H1 (cell line): ENCODE results near the gene CLIP3. TPM values are rescaled to one million over a fixed set of nuclear protein-coding genes. Genes with fewer than 3 reads are reported as not detected.

ENCODE experiments used
- CTCF ChIA-PET: fragments of 300-600 bp; sonication (Branson Sonifier 250); formaldehyde crosslinking; loops from one replicate; lab custom pipeline; 2021; ENCODE audit not compliant: partially characterized antibody; lab: Charles Lee
- POLR2A ChIA-PET: fragments of 300-600 bp; sonication (Branson Sonifier 250); formaldehyde crosslinking; loops from one replicate; lab custom pipeline; 2021; ENCODE audit warnings: inconsistent platforms; ENCODE audit not compliant: partially characterized antibody; lab: Charles Lee
- DNase-seq, 2 experiments: peaks; one replicate each; pipeline versions ENCODE4 v3.0.0 to v3.0.0-alpha.2; 2010 to 2022; ENCODE audit warnings: low spot score in 2 of 2, low read depth in 1 of 2, mixed read lengths in 1 of 2
- FAIRE-seq: peaks from 2 replicates; lab custom pipeline; 2011; peaks lifted over from hg19 to GRCh38; lab: Jason Lieb, UNC
- H2AFZ ChIP-seq: 2 replicates; pipeline ENCODE4 v1.8.1; 2012; ENCODE audit warnings: low read length, inconsistent platforms
- H2AK5ac ChIP-seq: 2 replicates; pipeline ENCODE4 v1.6.1; 2013; ENCODE audit warnings: low read depth, low read length
- H2BK120ac ChIP-seq: replicated peaks from 2 replicates; pipeline ENCODE3; 2013; ENCODE audit warnings: low read depth, low read length, inconsistent platforms
- H2BK12ac ChIP-seq: 2 replicates; pipeline ENCODE4 v1.6.1; 2013; ENCODE audit warnings: low read depth, low read length
- H2BK15ac ChIP-seq: 2 replicates; pipeline ENCODE4 v1.6.1; 2013; ENCODE audit warnings: low read length
- H2BK20ac ChIP-seq: 2 replicates; pipeline ENCODE4 v1.6.1; 2013; ENCODE audit warnings: low read length
- H2BK5ac ChIP-seq: 2 replicates; pipeline ENCODE4 v1.6.1; 2013; ENCODE audit warnings: low read depth, low read length
- H3K14ac ChIP-seq: 2 replicates; pipeline ENCODE4 v1.6.1; 2013; ENCODE audit warnings: inconsistent platforms; ENCODE audit not compliant: insufficient read length
- H3K18ac ChIP-seq: 2 replicates; pipeline ENCODE4 v1.6.1; 2013; ENCODE audit warnings: low read length; ENCODE audit errors: extremely low read depth
- H3K23ac ChIP-seq: 2 replicates; pipeline ENCODE4 v1.6.1; 2013; ENCODE audit warnings: inconsistent platforms; ENCODE audit not compliant: insufficient read length
- H3K23me2 ChIP-seq: 2 replicates; pipeline ENCODE4 v1.6.1; 2013; ENCODE audit warnings: low read depth, low read length
- H3K27ac ChIP-seq: 2 replicates; pipeline ENCODE4 v1.6.1; 2011; ENCODE audit warnings: low read depth, low read length, inconsistent platforms
- H3K27me3 ChIP-seq, 4 experiments: replicated peaks in 1 of 4; 1 replicate in 1 of 4; 2 replicates in 3 of 4; pipeline versions ENCODE4 v1.6.1 to v1.8.1; 2011 to 2013; ENCODE audit warnings: low read length in 3 of 4, mild to moderate bottlenecking in 3 of 4, inconsistent platforms in 2 of 4, mixed read lengths in 2 of 4, moderate library complexity in 1 of 4; ENCODE audit not compliant: control insufficient read depth in 3 of 4, insufficient read depth in 3 of 4; ENCODE audit errors: extremely low read depth in 1 of 4
- H3K36me3 ChIP-seq, 4 experiments: 2 replicates each; pipeline versions ENCODE4 v1.6.1 to v1.8.1; 2011 to 2013; ENCODE audit warnings: mild to moderate bottlenecking in 4 of 4, low read length in 3 of 4, moderate library complexity in 2 of 4, control low read depth in 1 of 4, inconsistent platforms in 1 of 4; ENCODE audit not compliant: insufficient read depth in 4 of 4, control insufficient read depth in 2 of 4
- H3K4ac ChIP-seq: replicated peaks from 2 replicates; pipeline ENCODE3; 2013; ENCODE audit warnings: low read length, low read depth, mixed read lengths, inconsistent platforms; ENCODE audit not compliant: insufficient read length
- H3K4me1 ChIP-seq, 4 experiments: replicated peaks in 1 of 4; 1 replicate in 1 of 4; 2 replicates in 3 of 4; pipeline versions ENCODE4 v1.6.1 to v1.8.1; 2011 to 2013; ENCODE audit warnings: low read length in 3 of 4, inconsistent platforms in 2 of 4, mixed read lengths in 1 of 4; ENCODE audit not compliant: insufficient read depth in 4 of 4, control insufficient read depth in 3 of 4
- H3K4me2 ChIP-seq, 2 experiments: 2 replicates each; pipeline versions ENCODE4 v1.6.1 to v1.8.1; 2011 to 2013; ENCODE audit warnings: low read depth in 2 of 2, low read length in 2 of 2, control low read depth in 1 of 2, inconsistent platforms in 1 of 2, mild to moderate bottlenecking in 1 of 2; ENCODE audit not compliant: insufficient read depth in 1 of 2
- H3K4me3 ChIP-seq, 4 experiments: fragments of 200-600, 300-600 bp in 1 of 4; sonication (generic), shearing (Covaris generic), sonication (Bioruptor Twin) in 1 of 4; 2 replicates each; pipeline versions ENCODE4 v1.5.1 to v1.8.1; 2011 to 2016; ENCODE audit warnings: low read length in 4 of 4, low read depth in 3 of 4, control low read depth in 2 of 4, inconsistent platforms in 2 of 4, mild to moderate bottlenecking in 2 of 4, mixed read lengths in 1 of 4, moderate library complexity in 1 of 4; ENCODE audit not compliant: insufficient read depth in 2 of 4; ENCODE audit errors: extremely low read depth in 1 of 4
- H3K56ac ChIP-seq: replicated peaks from 2 replicates; pipeline ENCODE3; 2013; ENCODE audit warnings: low read depth, mild to moderate bottlenecking, mixed read lengths, low read length, inconsistent platforms; ENCODE audit not compliant: insufficient read length
- H3K79me1 ChIP-seq: 2 replicates; pipeline ENCODE4 v1.6.1; 2013; ENCODE audit warnings: low read depth, low read length, control low read depth
- H3K79me2 ChIP-seq, 2 experiments: 2 replicates each; pipeline versions ENCODE4 v1.6.1 to v1.8.1; 2012 to 2013; ENCODE audit warnings: low read length in 2 of 2, mild to moderate bottlenecking in 2 of 2, inconsistent platforms in 1 of 2; ENCODE audit not compliant: insufficient read depth in 2 of 2, control insufficient read depth in 1 of 2
- H3K9ac ChIP-seq, 4 experiments: replicated peaks in 1 of 4; 1 replicate in 1 of 4; 2 replicates in 3 of 4; pipeline versions ENCODE4 v1.6.1 to v1.8.1; 2011 to 2013; ENCODE audit warnings: low read depth in 3 of 4, low read length in 3 of 4, control low read depth in 2 of 4, mild to moderate bottlenecking in 2 of 4, moderate library complexity in 2 of 4, inconsistent platforms in 1 of 4; ENCODE audit errors: extremely low read depth in 1 of 4
- H3K9me3 ChIP-seq, 2 experiments: 2 replicates each; pipeline versions ENCODE4 v1.6.1 to v1.8.1; 2012 to 2013; ENCODE audit warnings: mild to moderate bottlenecking in 2 of 2, moderate library complexity in 2 of 2, control low read depth in 1 of 2, inconsistent platforms in 1 of 2, low read depth in 1 of 2, low read length in 1 of 2, mixed read lengths in 1 of 2; ENCODE audit not compliant: insufficient read depth in 2 of 2
- H4K20me1 ChIP-seq, 2 experiments: replicated peaks in 1 of 2; 2 replicates each; pipeline versions ENCODE3 to v1.8.1; 2011 to 2013; ENCODE audit warnings: inconsistent platforms in 2 of 2, low read length in 2 of 2, mild to moderate bottlenecking in 1 of 2; ENCODE audit not compliant: insufficient read depth in 2 of 2, control insufficient read depth in 1 of 2
- H4K5ac ChIP-seq: 2 replicates; pipeline ENCODE4 v1.6.1; 2013; ENCODE audit warnings: low read length, low read depth, mixed read lengths, inconsistent platforms; ENCODE audit not compliant: insufficient read length
- H4K8ac ChIP-seq: 2 replicates; pipeline ENCODE4 v1.8.0; 2013; ENCODE audit warnings: mild to moderate bottlenecking, moderate library complexity, low read length, inconsistent platforms; ENCODE audit not compliant: insufficient read depth; ENCODE audit errors: extremely low read depth
- H4K91ac ChIP-seq: replicated peaks from 2 replicates; pipeline ENCODE3; 2013; ENCODE audit warnings: low read length, mixed read lengths, inconsistent platforms; ENCODE audit not compliant: insufficient read length
- CBX5 ChIP-seq: fragments of 300-800, 300-1000 bp; sonication (generic); IDR thresholded peaks from 2 replicates; pipeline ENCODE4 v1.7.1; 2016; ENCODE audit warnings: antibody characterized with exemption, low read length, low read depth
- CEBPB ChIP-seq: IDR thresholded peaks from 2 replicates; pipeline ENCODE4 v1.6.1; 2012; ENCODE audit warnings: low read depth, low read length
- HDAC2 ChIP-seq, 2 experiments: fragments of 300-600 bp in 1 of 2; sonication (generic) in 1 of 2; IDR thresholded peaks; 2 replicates each; pipeline ENCODE4 v1.6.1; 2011 to 2012; ENCODE audit warnings: low read depth in 2 of 2, low read length in 2 of 2, mild to moderate bottlenecking in 2 of 2, moderate library complexity in 2 of 2, borderline replicate concordance in 1 of 2, inconsistent platforms in 1 of 2
- MAFK ChIP-seq: IDR thresholded peaks from 2 replicates; pipeline ENCODE4 v1.6.1; 2012; ENCODE audit warnings: low read depth, mild to moderate bottlenecking, improper control_type of control experiment, low read length
- PHF8 ChIP-seq: fragments of 200-600 bp; sonication (generic); conservative IDR thresholded peaks from 2 replicates; pipeline ENCODE4 v1.7.1; 2012; ENCODE audit warnings: low read depth, mild to moderate bottlenecking, inconsistent platforms, low read length, moderate library complexity
- RBBP5 ChIP-seq: IDR thresholded peaks from 2 replicates; pipeline ENCODE4 v1.7.1; 2012; ENCODE audit warnings: low read depth, mild to moderate bottlenecking, inconsistent platforms, low read length, moderate library complexity, borderline replicate concordance
- RXRA ChIP-seq: IDR thresholded peaks from 2 replicates; pipeline ENCODE4 v1.6.1; 2011; ENCODE audit warnings: low read depth, mild to moderate bottlenecking, low read length, moderate library complexity; ENCODE audit not compliant: insufficient read depth
- SIRT6 ChIP-seq: IDR thresholded peaks from one replicate; pipeline ENCODE4 v1.7.1; 2012; ENCODE audit warnings: low read length, inconsistent platforms
- SP4 ChIP-seq: IDR thresholded peaks from 2 replicates; pipeline ENCODE4 v1.6.1; 2012; ENCODE audit warnings: low read length, inconsistent platforms
- TBP ChIP-seq: IDR thresholded peaks from 2 replicates; pipeline ENCODE4 v1.6.1; 2011; ENCODE audit warnings: low read depth, low read length, improper control_type of control experiment
- USF2 ChIP-seq: IDR thresholded peaks from 2 replicates; pipeline ENCODE4 v1.6.1; 2011; ENCODE audit warnings: low read length, improper control_type of control experiment
- WGBS, 2 experiments: shearing (Covaris generic) in 1 of 2; methylation state at CpG; one replicate each; pipeline versions ENCODE4 v1.1.6 to v1.1.7; 2013 to 2015; ENCODE audit warnings: low lambda C conversion rate in 2 of 2, mixed read lengths in 2 of 2, inconsistent platforms in 1 of 2, low coverage in 1 of 2, missing lambda C conversion rate in 1 of 2; ENCODE audit not compliant: insufficient replicate concordance in 2 of 2, insufficient coverage in 1 of 2, insufficient read length in 1 of 2; ENCODE audit errors: extremely low coverage in 1 of 2, missing lambda C conversion rate in 1 of 2; 5-methylcytosine and 5-hydroxymethylcytosine counted together
- polyA plus RNA-seq, 7 experiments: library from polyadenylated mRNA; depleted of rRNA in 3 of 7; stranded (reverse) in 5 of 7; unstranded in 2 of 7; fragments of >200 nt in 5 of 7; fragments of 200-250 nt in 2 of 7; gene quantifications; 1 replicate in 5 of 7; 2 replicates in 1 of 7; 4 replicates in 1 of 7; pipeline versions ENCODE4 v1.2.1 to v1.2.3, GENCODE V29; 2011 to 2013; ENCODE audit warnings: missing spikeins in 2 of 7, mixed read lengths in 2 of 7
- total RNA-seq: library from RNA; stranded (reverse); fragmentation: NEBNext Ultra II Directional; extraction: Animal tissue kit (Norgen Biotek cat#: 25700); gene quantifications from 2 replicates; pipeline ENCODE4 v1.2.1, GENCODE V29; 2021
- TF ChIP-seq, protein P1 (sequence below): IDR thresholded peaks from 2 replicates; pipeline ENCODE4 v1.6.1; 2012; ENCODE audit warnings: inconsistent platforms

The CLIP3 gene
- total and polyA plus RNA-seq, 2 of the 8 experiments (the other 6 are each of a cell fraction or from before 2014, with no cell fraction given) = 5.9 to 21.7 TPM

DNA sequence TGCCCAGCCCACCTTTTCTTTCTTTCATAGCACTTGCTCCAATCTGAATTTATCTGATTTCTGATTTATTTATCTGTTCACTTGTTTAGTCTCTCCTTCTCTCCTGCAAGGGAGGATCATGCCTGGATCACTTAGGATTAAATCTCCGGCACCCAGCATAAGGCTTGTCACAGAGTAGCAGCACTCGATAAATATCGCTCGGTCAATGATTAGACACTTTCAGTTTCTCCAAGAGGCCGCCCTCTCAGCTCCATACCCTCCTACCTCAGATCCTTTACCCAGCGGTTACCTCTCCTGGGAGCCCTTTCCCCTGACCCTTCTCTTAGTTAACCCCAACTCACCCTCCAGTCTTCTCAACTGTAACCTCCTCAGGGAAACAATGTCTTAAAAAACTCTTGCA, 1.4 kb downstream of the CLIP3 start:
- Histone ChIP-seq H3K27me3 (peaks cover 0 to 4% (median 0%) of the 10 kb centered on the region in 4 experiments; a peak in 4 of 7 replicates), H2BK12ac (no peak overlapping the region), H3K79me1 (no peaks in the 10 kb centered on the region), H4K5ac (no peak overlapping the region), H3K9me3 (no peaks in the 10 kb centered on the region), H4K20me1 (peaks cover 0 to 8% of the 10 kb centered on the region in 2 experiments), H3K9ac (no peak overlapping the region), H3K4me1 (peaks cover 0 to 11% (median 4%) of the 10 kb centered on the region in 4 experiments; a peak in 6 of 7 replicates), H3K56ac (no peak overlapping the region), H3K27ac (no peak overlapping the region), H2AFZ (no peak overlapping the region), H2BK5ac (no peak overlapping the region), H4K91ac (no peak overlapping the region), H3K4me3 (no peak overlapping the region), H3K23me2 (peaks cover 5% of the 10 kb centered on the region; the same call in 1 of the 2 replicates), H4K8ac (no peak overlapping the region), H3K36me3 (peaks cover 0 to 9% (median 3%) of the 10 kb centered on the region in 4 experiments; a peak in 3 of 8 replicates), H2BK15ac (no peak overlapping the region), H3K4me2 (no peak overlapping the region; a peak in 1 of 4 replicates), H2BK120ac (no peak overlapping the region), H2BK20ac (no peak overlapping the region), H3K23ac (no peak overlapping the region), H2AK5ac (no peak overlapping the region), H3K79me2 (no peaks in the 10 kb centered on the region), H3K18ac (no peak overlapping the region), H3K4ac (no peak overlapping the region), H3K14ac (no peak overlapping the region)
- POLR2A ChIA-PET = interaction anchor here (1.3 to 1.6 kb wide), 2 partner anchors 17 to 22 kb away, joined by 3 to 5 read pairs; partner anchors contain the start of genes ALKBH6 and THAP8
- FAIRE-seq (no peak), DNase-seq (no peak)
- 92% methylated on average over 6 of the region's 6 CpGs; no CpG with 5 or more reads in 1 of the 2 experiments for WGBS, 2 experiments
- CTCF ChIA-PET = interaction anchor here (0.9 to 2.3 kb wide), 2 partner anchors 21 to 168 kb away, joined by 3 to 14 read pairs; partner anchors contain the start of gene THAP8
- TF ChIP-seq CBX5 = no peak
- no peak for TF ChIP-seq CEBPB
- no peak for TF ChIP-seq SIRT6
- no peak for TF ChIP-seq RXRA
- no peak for TF ChIP-seq USF2
- TF ChIP-seq, protein P1, sequence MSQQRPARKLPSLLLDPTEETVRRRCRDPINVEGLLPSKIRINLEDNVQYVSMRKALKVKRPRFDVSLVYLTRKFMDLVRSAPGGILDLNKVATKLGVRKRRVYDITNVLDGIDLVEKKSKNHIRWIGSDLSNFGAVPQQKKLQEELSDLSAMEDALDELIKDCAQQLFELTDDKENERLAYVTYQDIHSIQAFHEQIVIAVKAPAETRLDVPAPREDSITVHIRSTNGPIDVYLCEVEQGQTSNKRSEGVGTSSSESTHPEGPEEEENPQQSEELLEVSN = no peak
- no peak for TF ChIP-seq TBP
- TF ChIP-seq RBBP5 = no peak
- no peak for TF ChIP-seq MAFK
- TF ChIP-seq SP4 = no peak
- no peak for TF ChIP-seq HDAC2 (IDR thresholded peaks at IDR 0.05; ENCODE audit: borderline replicate concordance in 1 of 2, low read depth in 2 of 2, low read length in 2 of 2)
- TF ChIP-seq PHF8 = no peak
